GDM1 (cell line): ENCODE measurements around the gene UQCC2.
A peak's percentile ranks its signal among the peaks of the same experiment; 100 is the strongest.

ENCODE experiments used
- DNase-seq: peaks from one replicate; lab custom pipeline; 2025; lab: John Stamatoyannopoulos, UW

UQCC2 gene

GRCh38 chr6:33675968-33676367 is 35.5 kb downstream of the UQCC2 start:
- DNase-seq: no peak

- DNase-seq: no peak
Measured at GRCh38 chr6:33673851-33674250, 37.6 kb downstream of the UQCC2 start.

- DNase-seq: no peak
Measured at GRCh38 chr6:33672808-33673207, 38.7 kb downstream of the UQCC2 start.

GRCh38 chr6:33671744-33672072 is 39.8 kb downstream of the UQCC2 start:
- DNase-seq: no peak

- no peak for DNase-seq
Measured at GRCh38 chr6:33670971-33671743, 40.3 kb downstream of the UQCC2 start.

- no peak for DNase-seq
Measured at GRCh38 chr6:33670086-33670660, 41.3 kb downstream of the UQCC2 start.

- DNase-seq: no peak
Measured at GRCh38 chr6:33668914-33669313, 42.6 kb downstream of the UQCC2 start.

GRCh38 chr6:33668328-33668727 is 43.2 kb downstream of the UQCC2 start:
- no peak for DNase-seq

- DNase-seq: no peak
Measured at GRCh38 chr6:33667776-33668175, 43.7 kb downstream of the UQCC2 start.

GRCh38 chr6:33667072-33667471 is 44.4 kb downstream of the UQCC2 start:
- no peak for DNase-seq

GRCh38 chr6:33665957-33666356 is 45.5 kb downstream of the UQCC2 start:
- DNase-seq: no peak

GRCh38 chr6:33664506-33665057 is 46.9 kb downstream of the UQCC2 start:
- DNase-seq: no peak

- no peak for DNase-seq
Measured at GRCh38 chr6:33663727-33664449, 47.6 kb downstream of the UQCC2 start.

- no peak for DNase-seq
Measured at GRCh38 chr6:33663028-33663427, 48.5 kb downstream of the UQCC2 start.

- DNase-seq: no peak
Measured at GRCh38 chr6:33662318-33662717, 49.2 kb downstream of the UQCC2 start.

- no peak for DNase-seq
Measured at GRCh38 chr6:33661106-33661838, 50.2 kb downstream of the UQCC2 start.

- no peak for DNase-seq
Measured at GRCh38 chr6:33659986-33660385, 51.5 kb downstream of the UQCC2 start.

- DNase-seq: no peak
Measured at GRCh38 chr6:33658982-33659689, 52.4 kb downstream of the UQCC2 start.

GRCh38 chr6:33656844-33657243 is 54.7 kb downstream of the UQCC2 start:
- DNase-seq: no peak

GRCh38 chr6:33654831-33655554 is 56.5 kb downstream of the UQCC2 start:
- DNase-seq: no peak

GRCh38 chr6:33652002-33652401 is 59.5 kb downstream of the UQCC2 start:
- peak; percentile 71 for DNase-seq
